PC-9 (cell line): ENCODE data around the gene PCYT2. TPM values are rescaled to one million over a fixed set of nuclear protein-coding genes. Genes with fewer than 3 reads are reported as not detected.

Source experiments
- BruUV-seq: library from RNA; stranded (reverse); fragments of 400-500 nt; replicated peaks from 2 replicates; lab custom pipeline; 2021; lab: Mats Ljungman, UMichigan
- CTCF ChIA-PET: fragments of 300-600 bp; sonication (Branson Sonifier 250); formaldehyde crosslinking; loops from one replicate; lab custom pipeline; 2022; ENCODE audit warnings: antibody characterized with exemption; lab: Charles Lee
- POLR2A ChIA-PET: fragments of 300-600 bp; sonication (Branson Sonifier 250); formaldehyde crosslinking; loops from one replicate; lab custom pipeline; 2022; ENCODE audit warnings: antibody characterized with exemption; ENCODE audit not compliant: unreplicated experiment; lab: Charles Lee
- DNase-seq, 2 experiments: peaks; one replicate each; pipeline versions ENCODE4 v3.0.0 to v3.0.0-alpha.2; 2015 to 2022; ENCODE audit warnings: mixed read lengths in 1 of 2
- H2AFZ ChIP-seq: fragments of 200-600 bp; sonication (generic); 2 replicates; pipeline ENCODE4 v1.8.1; 2017; ENCODE audit warnings: antibody characterized with exemption
- H3F3A ChIP-seq: fragments of 200-600 bp; sonication (generic); 2 replicates; pipeline ENCODE4 v1.8.1; 2017; ENCODE audit warnings: antibody characterized with exemption, mild to moderate bottlenecking, low read depth; ENCODE audit not compliant: insufficient read depth
- H3K27ac ChIP-seq: fragments of 200-600 bp; sonication (generic); 2 replicates; pipeline ENCODE4 v1.6.1; 2016; ENCODE audit warnings: mixed run types
- H3K27me3 ChIP-seq: fragments of 200-600 bp; sonication (generic); 2 replicates; pipeline ENCODE4 v1.6.1; 2016; ENCODE audit warnings: low read depth, mixed run types; ENCODE audit not compliant: insufficient read depth
- H3K36me3 ChIP-seq: fragments of 200-600 bp; sonication (generic); 2 replicates; pipeline ENCODE4 v1.6.1; 2016; ENCODE audit warnings: low read depth, mixed run types
- H3K4me1 ChIP-seq: fragments of 200-600 bp; sonication (generic); replicated peaks from 2 replicates; pipeline ENCODE4 v1.6.1; 2016; ENCODE audit warnings: mixed run types; ENCODE audit not compliant: insufficient read depth
- H3K4me2 ChIP-seq: fragments of 200-600 bp; sonication (generic); 2 replicates; pipeline ENCODE4 v1.6.1; 2017; ENCODE audit warnings: mixed run types
- H3K4me3 ChIP-seq: fragments of 200-600 bp; sonication (generic); 2 replicates; pipeline ENCODE4 v1.6.1; 2016; ENCODE audit warnings: mixed run types
- H3K79me2 ChIP-seq: fragments of 200-600 bp; sonication (generic); 2 replicates; pipeline ENCODE4 v1.6.1; 2017; ENCODE audit warnings: low read depth, mixed run types
- H3K9me2 ChIP-seq: fragments of 200-600 bp; sonication (generic); 2 replicates; pipeline ENCODE4 v1.8.1; 2017; ENCODE audit warnings: mild to moderate bottlenecking; ENCODE audit not compliant: insufficient read depth
- H3K9me3 ChIP-seq: fragments of 200-600 bp; sonication (generic); 2 replicates; pipeline ENCODE4 v1.8.1; 2016; ENCODE audit warnings: low read depth; ENCODE audit not compliant: insufficient read depth
- H4K20me1 ChIP-seq: fragments of 200-600 bp; sonication (generic); 2 replicates; pipeline ENCODE4 v1.8.1; 2017; ENCODE audit not compliant: insufficient read depth
- CTCF ChIP-seq: fragments of 200-600 bp; sonication (generic); conservative IDR thresholded peaks from 2 replicates; pipeline ENCODE4 v1.6.1; 2017; ENCODE audit warnings: mixed run types, antibody characterized with exemption, mild to moderate bottlenecking, moderate library complexity
- EZH2 ChIP-seq: fragments of 200-600 bp; sonication (generic); IDR thresholded peaks from 2 replicates; pipeline ENCODE4 v1.8.0; 2017; ENCODE audit warnings: antibody characterized with exemption, low read depth
- intact Hi-C: fragments of 100-400 bp; cut with micrococcal nuclease; formaldehyde crosslinking; loops from one replicate; pipeline ENCODE4 v1.10.0; 2022; ENCODE audit not compliant: unreplicated experiment
- total RNA-seq: library from RNA; stranded (reverse); gene quantifications from 2 replicates; pipeline ENCODE4 v1.2.3, GENCODE V29; 2021

PCYT2 gene
- total RNA-seq, 1 experiment from 2014 or later = 82.2 TPM

- no peak for TF ChIP-seq CTCF
- TF ChIP-seq EZH2 = no peak
- no peaks in the 10 kb centered on the region; the same call in 1 of the 2 replicates for H3K36me3 ChIP-seq
- H3K27me3 ChIP-seq = no peaks in the 10 kb centered on the region
- peaks cover 21% of the 10 kb centered on the region for H3F3A ChIP-seq
- intact Hi-C loops = no loop called here
- H3K4me2 ChIP-seq = no peak overlapping the region
- no peaks in the 10 kb centered on the region; the same call in 1 of the 2 replicates for H4K20me1 ChIP-seq
- no peaks in the 10 kb centered on the region for H3K9me2 ChIP-seq
- no peak overlapping the region for H2AFZ ChIP-seq
- no peak overlapping the region for H3K27ac ChIP-seq
- ChIA-PET CTCF (interaction anchor here (0.7 kb wide), 1 partner anchor 31 kb away, joined by 5 read pairs; no protein-coding TSS in a partner anchor), POLR2A (no interaction called here)
- no peaks in the 10 kb centered on the region for H3K9me3 ChIP-seq
- peaks cover 28% of the 10 kb centered on the region for H3K4me1 ChIP-seq
- no peak overlapping the region for H3K4me3 ChIP-seq
- H3K79me2 ChIP-seq = no peaks in the 10 kb centered on the region
- no peak for DNase-seq
- no TSS peak for BruUV-seq
Observed at GRCh38 chr17:81908793-81909192, 2.4 kb downstream of the PCYT2 start.

- BruUV-seq = no TSS peak
- TF ChIP-seq EZH2 (no peak), CTCF (no peak)
- no peak overlapping the region for H2AFZ ChIP-seq
- no peak overlapping the region for H3K4me3 ChIP-seq
- no peaks in the 10 kb centered on the region for H3K9me2 ChIP-seq
- no peaks in the 10 kb centered on the region for H3K9me3 ChIP-seq
- peaks cover 17% of the 10 kb centered on the region for H3K4me1 ChIP-seq
- intact Hi-C loops = no loop called here
- H3F3A ChIP-seq = peaks cover 9% of the 10 kb centered on the region
- H3K27me3 ChIP-seq = no peaks in the 10 kb centered on the region
- no peaks in the 10 kb centered on the region for H3K79me2 ChIP-seq
- H4K20me1 ChIP-seq = no peaks in the 10 kb centered on the region
- H3K27ac ChIP-seq = no peak overlapping the region
- H3K36me3 ChIP-seq = no peaks in the 10 kb centered on the region; the same call in 1 of the 2 replicates
- ChIA-PET POLR2A (no interaction called here), CTCF (no interaction called here)
- no peak overlapping the region for H3K4me2 ChIP-seq
- no peak for DNase-seq
Observed at GRCh38 chr17:81907219-81908145, 3.7 kb downstream of the PCYT2 start.

- Histone ChIP-seq H3K9me3 (no peaks in the 10 kb centered on the region), H3F3A (peaks cover under 1% of the 10 kb centered on the region; the same call in 1 of the 2 replicates), H3K4me3 (no peak overlapping the region), H3K36me3 (no peaks in the 10 kb centered on the region), H2AFZ (no peak overlapping the region), H3K9me2 (no peaks in the 10 kb centered on the region), H3K27ac (no peak overlapping the region), H3K79me2 (no peaks in the 10 kb centered on the region), H3K27me3 (no peaks in the 10 kb centered on the region), H4K20me1 (no peaks in the 10 kb centered on the region), H3K4me1 (peaks cover 8% of the 10 kb centered on the region), H3K4me2 (no peak overlapping the region)
- ChIA-PET POLR2A (no interaction called here), CTCF (interaction anchor here (0.5 kb wide), 1 partner anchor 47 kb away, joined by 20 read pairs; no protein-coding TSS in a partner anchor)
- no peak for TF ChIP-seq EZH2
- TF ChIP-seq CTCF = no peak; the same call in 1 of the 2 replicates
- DNase-seq = peak in 1 of 2 experiments; percentile 34
- intact Hi-C loops = no loop called here
- BruUV-seq = no TSS peak
Observed at GRCh38 chr17:81906476-81907218, 4.6 kb downstream of the PCYT2 start.
